Measurements from ENCODE around the gene PLXNB3.

- TF ChIP-seq CTCF (IDR thresholded peaks at IDR 0.05) (no peak), EZH2phosphoT487 (IDR thresholded peaks at IDR 0.05) (no peak), EZH2 (IDR thresholded peaks at IDR 0.05) (no peak)
Measured at GRCh38 chrX:153768311-153769157, 4.5 kb downstream of the PLXNB3 start.
